PC-3 (cell line): ENCODE measurements around the gene RMI2. TPM values are rescaled to one million over a fixed set of nuclear protein-coding genes. Genes with fewer than 3 reads are reported as not detected.

Experiments
- ATAC-seq: fragments of 200-7000 bp; cut with Tn5 transposase; 2 replicates; pipeline ENCODE4 v1.9.1; 2020; ENCODE audit warnings: mild to moderate bottlenecking, moderate library complexity
- BruUV-seq: library from RNA; stranded (reverse); fragments of 400-500 nt; replicated peaks from 2 replicates; lab custom pipeline; 2021; lab: Mats Ljungman, UMichigan
- CTCF ChIA-PET: fragments of 300-600 bp; sonication (Branson Sonifier 250); formaldehyde crosslinking; loops from one replicate; lab custom pipeline; 2022; ENCODE audit warnings: antibody characterized with exemption; lab: Charles Lee
- POLR2A ChIA-PET: fragments of 300-600 bp; sonication (Branson Sonifier 250); formaldehyde crosslinking; loops from one replicate; lab custom pipeline; 2022; ENCODE audit warnings: antibody characterized with exemption; ENCODE audit not compliant: unreplicated experiment; lab: Charles Lee
- DNase-seq: peaks from one replicate; pipeline ENCODE4 v3.0.0-alpha.2; 2015
- H2AFZ ChIP-seq: fragments of 300-600 bp; sonication (generic); 2 replicates; pipeline ENCODE4 v1.6.0; 2016; ENCODE audit warnings: antibody characterized with exemption, low read length
- H3F3A ChIP-seq: fragments of 300-600 bp; sonication (generic); one replicate; pipeline ENCODE4 v1.6.0; 2017; ENCODE audit warnings: antibody characterized with exemption, low read length, control low read depth, mild to moderate bottlenecking; ENCODE audit not compliant: unreplicated experiment
- H3K27ac ChIP-seq: fragments of 300-600 bp; sonication (generic); 2 replicates; pipeline ENCODE4 v1.5.1; 2016; ENCODE audit warnings: mild to moderate bottlenecking, low read length
- H3K27me3 ChIP-seq: fragments of 300-600 bp; sonication (generic); 2 replicates; pipeline ENCODE4 v1.6.1; 2016; ENCODE audit warnings: low read length, mixed read lengths
- H3K36me3 ChIP-seq: fragments of 300-600 bp; sonication (generic); 2 replicates; pipeline ENCODE4 v1.6.1; 2016; ENCODE audit warnings: low read depth, mixed run types, low read length, mixed read lengths
- H3K4me1 ChIP-seq: fragments of 300-600 bp; sonication (generic); 2 replicates; pipeline ENCODE4 v1.5.1; 2016; ENCODE audit warnings: low read length; ENCODE audit not compliant: insufficient read depth
- H3K4me2 ChIP-seq: fragments of 300-600 bp; sonication (generic); 2 replicates; pipeline ENCODE4 v1.6.0; 2016; ENCODE audit warnings: low read length
- H3K4me3 ChIP-seq: fragments of 300-600 bp; sonication (generic); 2 replicates; pipeline ENCODE4 v1.5.1; 2016; ENCODE audit warnings: mild to moderate bottlenecking, low read length, mixed read lengths
- H3K79me2 ChIP-seq: fragments of 300-600 bp; sonication (generic); 2 replicates; pipeline ENCODE4 v1.6.1; 2017; ENCODE audit warnings: low read length, mixed read lengths
- H3K9ac ChIP-seq: fragments of 300-600 bp; sonication (generic); 2 replicates; pipeline ENCODE4 v1.6.0; 2016; ENCODE audit warnings: mild to moderate bottlenecking, low read length
- H3K9me2 ChIP-seq: fragments of 300-600 bp; sonication (generic); replicated peaks from 2 replicates; pipeline ENCODE4 v1.6.1; 2016; ENCODE audit warnings: mixed run types, low read length, mixed read lengths
- H3K9me3 ChIP-seq: fragments of 300-600 bp; sonication (generic); 2 replicates; pipeline ENCODE4 v1.6.1; 2016; ENCODE audit warnings: low read length, mixed read lengths
- H4K20me1 ChIP-seq: fragments of 300-600 bp; sonication (generic); 2 replicates; pipeline ENCODE4 v1.6.1; 2016; ENCODE audit warnings: low read length, mixed read lengths
- EZH2 ChIP-seq: fragments of 300-600 bp; sonication (generic); IDR thresholded peaks from one replicate; pipeline ENCODE4 v1.6.1; 2017; ENCODE audit warnings: antibody characterized with exemption, mild to moderate bottlenecking, low read length; ENCODE audit not compliant: unreplicated experiment
- EZH2phosphoT487 ChIP-seq: fragments of 300-600 bp; sonication (generic); IDR thresholded peaks from 2 replicates; pipeline ENCODE4 v1.6.1; 2018; ENCODE audit warnings: mild to moderate bottlenecking, antibody characterized with exemption, low read length, borderline replicate concordance
- intact Hi-C: fragments of 100-400 bp; cut with micrococcal nuclease; formaldehyde crosslinking; loops from 2 replicates; pipeline ENCODE4 v1.9.0; 2023
- total RNA-seq: library from RNA; depleted of rRNA; stranded (reverse); fragments of >200 nt; gene quantifications from 2 replicates; pipeline ENCODE4 v1.2.3, GENCODE V29; 2014
- TF ChIP-seq, protein P1 (sequence below): fragments of 300-600 bp; sonication (generic); conservative IDR thresholded peaks from 2 replicates; pipeline ENCODE4 v1.5.1; 2017; ENCODE audit warnings: antibody characterized with exemption, low read depth, mild to moderate bottlenecking, low read length

RMI2 gene
- total RNA-seq, 1 experiment from 2014 or later = 10.9 TPM

GRCh38 chr16:11392041-11392581, 46.9 kb downstream of the RMI2 start:
- H3K36me3 ChIP-seq = no peaks in the 10 kb centered on the region
- no TSS peak for BruUV-seq
- H3K27me3 ChIP-seq = no peaks in the 10 kb centered on the region
- no peak overlapping the region for H3K27ac ChIP-seq
- H3K4me3 ChIP-seq = no peak overlapping the region
- no peaks in the 10 kb centered on the region for H4K20me1 ChIP-seq
- H3K79me2 ChIP-seq = no peaks in the 10 kb centered on the region
- ChIA-PET POLR2A (no interaction called here), CTCF (no interaction called here)
- no peak for ATAC-seq
- no peaks in the 10 kb centered on the region for H3F3A ChIP-seq
- no peaks in the 10 kb centered on the region for H3K9me3 ChIP-seq
- intact Hi-C loops = no loop called here
- H3K9me2 ChIP-seq = no peaks in the 10 kb centered on the region
- no peak overlapping the region for H2AFZ ChIP-seq
- no peaks in the 10 kb centered on the region for H3K4me1 ChIP-seq
- no peak overlapping the region for H3K4me2 ChIP-seq
- DNase-seq = no peak
- H3K9ac ChIP-seq = no peak overlapping the region
- no peak for TF ChIP-seq EZH2phosphoT487
- TF ChIP-seq, protein P1, sequence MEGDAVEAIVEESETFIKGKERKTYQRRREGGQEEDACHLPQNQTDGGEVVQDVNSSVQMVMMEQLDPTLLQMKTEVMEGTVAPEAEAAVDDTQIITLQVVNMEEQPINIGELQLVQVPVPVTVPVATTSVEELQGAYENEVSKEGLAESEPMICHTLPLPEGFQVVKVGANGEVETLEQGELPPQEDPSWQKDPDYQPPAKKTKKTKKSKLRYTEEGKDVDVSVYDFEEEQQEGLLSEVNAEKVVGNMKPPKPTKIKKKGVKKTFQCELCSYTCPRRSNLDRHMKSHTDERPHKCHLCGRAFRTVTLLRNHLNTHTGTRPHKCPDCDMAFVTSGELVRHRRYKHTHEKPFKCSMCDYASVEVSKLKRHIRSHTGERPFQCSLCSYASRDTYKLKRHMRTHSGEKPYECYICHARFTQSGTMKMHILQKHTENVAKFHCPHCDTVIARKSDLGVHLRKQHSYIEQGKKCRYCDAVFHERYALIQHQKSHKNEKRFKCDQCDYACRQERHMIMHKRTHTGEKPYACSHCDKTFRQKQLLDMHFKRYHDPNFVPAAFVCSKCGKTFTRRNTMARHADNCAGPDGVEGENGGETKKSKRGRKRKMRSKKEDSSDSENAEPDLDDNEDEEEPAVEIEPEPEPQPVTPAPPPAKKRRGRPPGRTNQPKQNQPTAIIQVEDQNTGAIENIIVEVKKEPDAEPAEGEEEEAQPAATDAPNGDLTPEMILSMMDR = no peak

DNA sequence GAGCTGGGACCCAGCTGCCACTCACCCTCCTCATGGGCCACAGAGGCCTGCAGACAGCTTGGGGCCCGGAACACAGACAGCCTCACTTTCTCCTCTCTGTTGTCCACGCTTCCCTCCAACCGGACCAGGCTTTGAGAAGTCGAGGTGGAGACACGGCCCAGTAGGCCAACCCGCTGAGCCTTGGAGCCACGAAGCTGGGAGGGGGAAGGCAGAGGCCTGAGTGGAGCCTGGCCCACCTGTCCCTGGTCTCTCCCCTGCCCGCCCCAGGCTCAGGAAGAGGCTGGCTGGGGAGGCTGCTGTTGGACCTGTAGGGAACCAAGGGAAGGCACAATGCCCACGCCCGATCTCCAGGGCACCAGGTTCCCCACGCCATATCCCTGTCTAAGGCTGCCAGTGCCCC, 48.1 kb downstream of the RMI2 start:
- H2AFZ ChIP-seq = no peak overlapping the region
- no peaks in the 10 kb centered on the region for H3K79me2 ChIP-seq
- no peaks in the 10 kb centered on the region for H3K27me3 ChIP-seq
- no peak for TF ChIP-seq EZH2
- TF ChIP-seq EZH2phosphoT487 = no peak
- TF ChIP-seq, protein P1 = no peak
- no peak overlapping the region for H3K4me2 ChIP-seq
- ChIA-PET CTCF (interaction anchor here (0.7 kb wide), 1 partner anchor 139 kb away, joined by 3 read pairs; no protein-coding TSS in a partner anchor), POLR2A (no interaction called here)
- no TSS peak for BruUV-seq
- ATAC-seq (no peak), DNase-seq (no peak)
- no peak overlapping the region for H3K4me3 ChIP-seq
- H3K9me3 ChIP-seq = no peaks in the 10 kb centered on the region
- H3F3A ChIP-seq = no peaks in the 10 kb centered on the region
- H3K4me1 ChIP-seq = no peaks in the 10 kb centered on the region
- H3K36me3 ChIP-seq = no peaks in the 10 kb centered on the region
- H4K20me1 ChIP-seq = no peaks in the 10 kb centered on the region
- H3K9ac ChIP-seq = no peak overlapping the region
- H3K9me2 ChIP-seq = no peaks in the 10 kb centered on the region
- H3K27ac ChIP-seq = no peak overlapping the region
- intact Hi-C loops = no loop called here

- no peaks in the 10 kb centered on the region for H3K36me3 ChIP-seq
- H4K20me1 ChIP-seq = no peaks in the 10 kb centered on the region
- no peak overlapping the region for H3K4me3 ChIP-seq
- no peak overlapping the region for H3K27ac ChIP-seq
- H3K9ac ChIP-seq = no peak overlapping the region
- intact Hi-C loops = no loop called here
- no peaks in the 10 kb centered on the region for H3K27me3 ChIP-seq
- no peaks in the 10 kb centered on the region for H3K9me2 ChIP-seq
- POLR2A ChIA-PET = no interaction called here
- no peak overlapping the region for H3K4me2 ChIP-seq
- no peak overlapping the region for H2AFZ ChIP-seq
- H3K9me3 ChIP-seq = no peaks in the 10 kb centered on the region
- CTCF ChIA-PET = no interaction called here
- TF ChIP-seq EZH2 (no peak), EZH2phosphoT487 (no peak)
- TF ChIP-seq, protein P1 = no peak
- ATAC-seq (no peak), DNase-seq (no peak)
- no peaks in the 10 kb centered on the region for H3K79me2 ChIP-seq
- H3F3A ChIP-seq = no peaks in the 10 kb centered on the region
- H3K4me1 ChIP-seq = no peaks in the 10 kb centered on the region
- BruUV-seq = no TSS peak
Measured at GRCh38 chr16:11393861-11394592, 48.8 kb downstream of the RMI2 start.
